ENCODE measurements around the gene ROCK2. TPM values are rescaled to one million over a fixed set of nuclear protein-coding genes. Genes with fewer than 3 reads are reported as not detected.

Gene ROCK2
- total RNA-seq, 1 experiment from 2014 or later, result 49.4 TPM

DNA sequence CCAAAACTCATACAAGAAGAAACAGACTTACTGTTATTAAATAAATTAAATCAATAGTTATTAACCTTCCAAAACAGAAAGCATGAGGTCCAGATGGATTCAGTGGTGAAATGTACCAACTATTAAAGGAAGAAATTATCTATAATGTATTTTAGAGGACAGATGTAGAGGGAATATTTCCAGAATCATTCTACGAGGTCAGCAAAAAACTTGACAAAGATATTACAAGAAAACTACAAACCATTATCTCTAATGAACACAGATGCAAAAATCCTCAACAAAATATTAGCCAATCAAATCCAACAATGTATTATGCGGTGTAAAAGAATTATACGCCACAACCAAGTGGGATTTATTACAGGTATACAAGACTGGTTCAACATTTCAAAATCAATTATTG is 63.7 kb downstream of the ROCK2 start:
- Histone ChIP-seq H3K4me3 (ENCODE audit: low read depth, low read length, poor library complexity, severe bottlenecking) (no peak overlapping the region), H3K36me3 (ENCODE audit: insufficient read depth, low read length, poor library complexity, severe bottlenecking) (peaks cover 30% of the 10 kb centered on the region), H3K27me3 (replicated peaks; ENCODE audit: insufficient read depth, low read depth, low read length, poor library complexity) (no peaks in the 10 kb centered on the region), H3K27ac (ENCODE audit: low read depth, low read length, poor library complexity, severe bottlenecking) (no peak overlapping the region), H3K9me3 (ENCODE audit: low read depth, low read length, poor library complexity, severe bottlenecking) (no peaks in the 10 kb centered on the region), H3K4me1 (ENCODE audit: insufficient read depth, low read length, poor library complexity, severe bottlenecking) (no peaks in the 10 kb centered on the region)
- POLR2A ChIA-PET (ENCODE audit: low non-redundant PET), result no interaction called here
- DNase-seq (ENCODE audit: low spot score), result no peak
- intact Hi-C loops (cut with micrococcal nuclease; ENCODE audit: unreplicated experiment), result no loop called here
- TF ChIP-seq EZH2 (IDR thresholded peaks at IDR 0.05; ENCODE audit: borderline replicate concordance, low read depth, low read length, poor library complexity, severe bottlenecking), result no peak
- TF ChIP-seq, protein P1, sequence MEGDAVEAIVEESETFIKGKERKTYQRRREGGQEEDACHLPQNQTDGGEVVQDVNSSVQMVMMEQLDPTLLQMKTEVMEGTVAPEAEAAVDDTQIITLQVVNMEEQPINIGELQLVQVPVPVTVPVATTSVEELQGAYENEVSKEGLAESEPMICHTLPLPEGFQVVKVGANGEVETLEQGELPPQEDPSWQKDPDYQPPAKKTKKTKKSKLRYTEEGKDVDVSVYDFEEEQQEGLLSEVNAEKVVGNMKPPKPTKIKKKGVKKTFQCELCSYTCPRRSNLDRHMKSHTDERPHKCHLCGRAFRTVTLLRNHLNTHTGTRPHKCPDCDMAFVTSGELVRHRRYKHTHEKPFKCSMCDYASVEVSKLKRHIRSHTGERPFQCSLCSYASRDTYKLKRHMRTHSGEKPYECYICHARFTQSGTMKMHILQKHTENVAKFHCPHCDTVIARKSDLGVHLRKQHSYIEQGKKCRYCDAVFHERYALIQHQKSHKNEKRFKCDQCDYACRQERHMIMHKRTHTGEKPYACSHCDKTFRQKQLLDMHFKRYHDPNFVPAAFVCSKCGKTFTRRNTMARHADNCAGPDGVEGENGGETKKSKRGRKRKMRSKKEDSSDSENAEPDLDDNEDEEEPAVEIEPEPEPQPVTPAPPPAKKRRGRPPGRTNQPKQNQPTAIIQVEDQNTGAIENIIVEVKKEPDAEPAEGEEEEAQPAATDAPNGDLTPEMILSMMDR (conservative IDR thresholded peaks at IDR 0.05; ENCODE audit: low read depth, low read length), result no peak
- CTCF ChIA-PET, result no interaction called here
- BruUV-seq (replicated peaks), result no TSS peak

DNA sequence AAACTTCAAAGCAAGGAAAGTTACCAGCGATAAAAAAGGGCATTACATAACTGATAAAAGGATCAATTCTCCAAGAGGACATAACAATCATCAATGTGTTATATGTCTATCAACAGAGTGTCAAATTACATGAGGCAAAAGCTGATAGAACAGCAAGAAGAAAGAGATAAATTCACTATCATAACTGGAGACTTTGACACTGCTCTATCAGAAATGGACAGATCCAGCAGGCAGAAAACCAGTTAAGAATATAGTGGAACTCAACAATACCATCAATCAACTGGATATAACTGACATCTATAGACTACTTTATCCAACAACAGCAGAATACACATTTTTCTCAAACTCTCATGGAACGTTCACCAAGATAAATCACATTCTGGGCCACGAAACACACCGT is 65.0 kb downstream of the ROCK2 start:
- BruUV-seq (replicated peaks), result no TSS peak
- ChIA-PET POLR2A (ENCODE audit: low non-redundant PET) (no interaction called here), CTCF (no interaction called here)
- Histone ChIP-seq H3K27ac (ENCODE audit: low read depth, low read length, poor library complexity, severe bottlenecking) (no peak overlapping the region), H3K27me3 (replicated peaks; ENCODE audit: insufficient read depth, low read depth, low read length, poor library complexity) (no peaks in the 10 kb centered on the region), H3K9me3 (ENCODE audit: low read depth, low read length, poor library complexity, severe bottlenecking) (no peaks in the 10 kb centered on the region), H3K4me1 (ENCODE audit: insufficient read depth, low read length, poor library complexity, severe bottlenecking) (no peaks in the 10 kb centered on the region), H3K36me3 (ENCODE audit: insufficient read depth, low read length, poor library complexity, severe bottlenecking) (peaks cover 23% of the 10 kb centered on the region), H3K4me3 (ENCODE audit: low read depth, low read length, poor library complexity, severe bottlenecking) (no peak overlapping the region)
- DNase-seq (ENCODE audit: low spot score), result no peak
- no peak for TF ChIP-seq EZH2 (IDR thresholded peaks at IDR 0.05; ENCODE audit: borderline replicate concordance, low read depth, low read length, poor library complexity, severe bottlenecking)
- TF ChIP-seq, protein P1 (conservative IDR thresholded peaks at IDR 0.05; ENCODE audit: low read depth, low read length), result no peak
- intact Hi-C loops (cut with micrococcal nuclease; ENCODE audit: unreplicated experiment), result no loop called here

DNA sequence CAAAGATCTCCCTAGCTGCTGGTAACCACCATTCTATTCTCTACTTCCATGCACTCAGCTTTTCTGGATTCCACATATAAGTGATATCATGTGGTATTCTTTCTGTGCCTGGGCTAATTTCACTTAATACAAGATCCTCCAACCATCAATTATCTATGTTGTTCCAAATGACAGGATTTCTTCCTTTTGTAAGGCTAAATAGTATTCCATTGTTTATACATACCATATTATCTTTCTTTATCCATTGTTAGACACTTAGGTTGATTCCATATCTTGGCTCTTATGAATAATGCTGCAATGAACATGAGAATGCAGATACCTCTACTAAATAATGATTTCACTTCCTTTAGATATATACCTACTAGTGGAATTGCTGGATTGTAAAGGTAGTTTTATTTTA is 66.2 kb downstream of the ROCK2 start:
- Histone ChIP-seq H3K4me3 (ENCODE audit: low read depth, low read length, poor library complexity, severe bottlenecking) (no peak overlapping the region), H3K4me1 (ENCODE audit: insufficient read depth, low read length, poor library complexity, severe bottlenecking) (no peaks in the 10 kb centered on the region), H3K9me3 (ENCODE audit: low read depth, low read length, poor library complexity, severe bottlenecking) (no peaks in the 10 kb centered on the region), H3K27me3 (replicated peaks; ENCODE audit: insufficient read depth, low read depth, low read length, poor library complexity) (no peaks in the 10 kb centered on the region), H3K27ac (ENCODE audit: low read depth, low read length, poor library complexity, severe bottlenecking) (no peak overlapping the region), H3K36me3 (ENCODE audit: insufficient read depth, low read length, poor library complexity, severe bottlenecking) (peaks cover 12% of the 10 kb centered on the region)
- ChIA-PET POLR2A (ENCODE audit: low non-redundant PET) (no interaction called here), CTCF (no interaction called here)
- no peak for DNase-seq (ENCODE audit: low spot score)
- no peak for TF ChIP-seq EZH2 (IDR thresholded peaks at IDR 0.05; ENCODE audit: borderline replicate concordance, low read depth, low read length, poor library complexity, severe bottlenecking)
- TF ChIP-seq, protein P1 (conservative IDR thresholded peaks at IDR 0.05; ENCODE audit: low read depth, low read length), result no peak
- BruUV-seq (replicated peaks), result no TSS peak
- intact Hi-C loops (cut with micrococcal nuclease; ENCODE audit: unreplicated experiment), result no loop called here

Measured in A673 (cell line).